Amniotic stem cell (primary cell): ENCODE measurements around the gene ELP1.

ENCODE experiments used
- DNase-seq: peaks from one replicate; lab custom pipeline; 2025; lab: John Stamatoyannopoulos, UW

The ELP1 gene

GRCh38 chr9:108883085-108883484 is 50.8 kb downstream of the ELP1 start:
- no peak for DNase-seq

DNA sequence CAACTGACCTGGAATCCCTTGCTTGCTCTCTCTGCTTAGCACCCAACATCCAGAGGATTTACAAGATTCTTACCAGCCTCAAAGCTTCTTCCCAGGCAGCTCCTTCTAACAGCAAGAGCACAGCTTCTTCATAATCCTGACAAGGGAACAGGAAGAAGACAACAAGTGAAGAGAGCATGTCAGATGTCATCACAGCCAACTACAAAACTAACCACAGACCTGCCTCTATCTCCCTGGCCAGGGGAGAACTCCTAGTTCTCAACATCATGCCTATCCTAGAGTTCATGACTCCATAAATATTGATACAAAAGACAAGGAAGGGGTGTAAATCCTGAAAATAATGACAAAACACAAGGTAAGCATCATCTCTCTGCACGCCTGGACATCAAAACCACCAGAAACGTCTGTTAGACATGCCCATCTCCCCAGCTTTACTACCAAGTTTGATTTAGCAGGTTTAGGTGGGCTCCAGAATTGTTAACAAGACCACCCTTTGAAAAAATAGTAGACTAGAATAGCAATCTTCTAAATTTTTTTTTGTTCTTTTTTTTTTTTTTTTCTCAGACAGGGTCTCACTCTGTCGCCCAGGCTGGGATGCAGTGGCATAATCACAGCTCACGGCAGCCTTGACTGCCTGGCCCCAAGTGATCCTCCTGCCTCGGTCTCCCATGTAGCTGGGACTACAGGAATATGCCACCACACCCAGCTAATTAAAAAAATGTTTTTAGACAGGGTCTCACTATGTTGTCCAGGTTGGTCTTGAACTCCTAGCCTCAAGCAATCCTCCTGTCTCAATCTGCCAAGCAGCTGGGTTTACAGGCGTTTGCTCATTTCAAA is 51.7 kb downstream of the ELP1 start:
- no peak for DNase-seq

DNA sequence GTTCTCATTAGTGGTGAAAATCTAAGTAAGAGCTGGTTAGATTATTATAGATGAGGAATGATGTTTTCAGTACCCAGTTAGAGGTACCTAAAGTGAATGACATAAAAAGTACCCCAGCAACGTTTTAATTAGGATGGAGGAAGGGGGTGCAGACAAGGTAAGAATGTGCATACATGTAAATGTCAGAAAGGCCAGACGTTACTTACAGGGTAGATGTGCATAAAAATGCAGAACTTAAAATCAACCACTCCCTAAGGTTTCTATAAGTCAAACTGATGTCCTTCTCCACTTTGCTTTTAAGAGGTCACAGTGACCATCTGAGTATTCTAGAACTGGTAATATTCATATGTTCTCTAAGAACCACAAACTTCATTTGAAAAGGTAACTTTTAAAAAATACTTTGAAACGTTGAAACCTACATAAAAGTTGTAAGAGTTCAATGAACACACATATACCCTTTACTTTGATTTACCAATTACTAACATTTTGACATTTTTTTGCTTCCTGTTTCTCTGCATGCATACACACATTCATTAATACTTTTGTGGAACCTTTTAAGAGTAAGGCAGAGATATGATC is 53.1 kb downstream of the ELP1 start:
- DNase-seq, result no peak

- no peak for DNase-seq
These were observed 56.4 kb downstream of the ELP1 start for GRCh38 chr9:108877524-108877923.

DNA sequence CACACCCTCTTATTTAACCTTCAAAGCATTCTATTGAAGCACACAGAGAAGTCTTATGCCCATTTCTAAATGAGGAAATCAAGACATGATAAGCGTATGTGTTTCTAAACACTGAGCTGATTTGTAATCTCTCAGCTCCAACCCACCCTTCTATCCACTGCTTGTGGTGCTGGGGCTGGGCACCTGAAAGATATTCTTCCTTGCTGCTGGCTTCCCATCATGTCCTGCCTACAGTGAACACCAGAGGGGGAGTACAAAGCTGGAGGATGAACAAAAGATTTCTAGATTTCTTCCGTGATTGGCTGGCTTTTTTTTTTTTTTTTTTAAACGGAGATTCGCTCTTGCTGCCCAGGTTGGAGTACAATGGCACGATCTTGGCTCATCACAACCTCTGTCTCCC is 57.5 kb downstream of the ELP1 start:
- no peak for DNase-seq

GRCh38 chr9:108874058-108874788 is 59.7 kb downstream of the ELP1 start:
- DNase-seq, result no peak

DNA sequence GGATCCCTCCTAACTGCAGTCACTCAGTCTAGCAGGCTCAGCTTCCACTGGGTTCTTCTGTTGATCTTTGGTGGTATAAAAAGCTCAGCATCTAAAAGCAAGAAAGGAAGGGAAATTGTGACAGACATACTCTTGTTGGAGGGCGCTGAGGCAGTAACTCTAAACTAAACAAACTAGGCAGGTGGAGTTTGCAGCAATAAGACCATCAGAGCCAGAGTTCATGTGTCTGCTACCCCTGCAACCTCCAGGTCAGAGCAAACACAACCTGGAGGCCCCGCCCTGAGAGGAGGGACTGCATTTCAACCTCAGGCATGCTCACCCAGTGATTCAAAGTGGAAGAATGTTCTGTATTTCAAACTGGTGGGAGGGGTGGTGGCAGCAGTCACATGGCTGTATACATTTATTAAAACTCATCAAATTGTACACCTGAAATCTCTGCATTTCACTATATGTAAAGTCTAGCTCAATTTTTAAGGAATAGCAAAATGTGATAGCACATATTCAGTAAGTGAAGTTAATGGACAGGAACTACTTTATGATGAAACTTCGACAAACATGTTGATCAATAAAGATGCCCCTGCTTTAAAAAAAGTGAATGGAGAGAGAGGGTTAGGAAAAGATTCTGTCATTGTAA is 64.7 kb downstream of the ELP1 start:
- DNase-seq, result no peak

DNA sequence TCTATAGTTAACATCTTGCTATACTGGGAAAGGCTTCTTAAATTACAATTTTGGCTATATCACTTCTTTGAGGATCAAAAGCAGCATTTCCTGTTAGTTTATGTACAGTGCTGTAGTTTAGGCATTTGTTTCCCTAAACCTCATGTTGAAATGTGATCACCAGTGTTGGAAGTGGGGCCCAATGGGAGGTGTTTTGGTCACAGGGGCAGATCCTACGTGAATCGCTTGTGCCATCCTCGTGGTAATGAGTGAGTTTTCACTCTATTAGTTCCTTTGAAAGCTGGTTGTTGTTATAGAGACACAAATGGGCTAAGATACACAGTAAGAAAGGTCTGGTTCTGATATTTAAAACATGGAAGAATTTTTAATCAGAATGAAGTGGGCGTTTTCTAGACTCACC is 66.1 kb downstream of the ELP1 start:
- DNase-seq, result no peak

DNA sequence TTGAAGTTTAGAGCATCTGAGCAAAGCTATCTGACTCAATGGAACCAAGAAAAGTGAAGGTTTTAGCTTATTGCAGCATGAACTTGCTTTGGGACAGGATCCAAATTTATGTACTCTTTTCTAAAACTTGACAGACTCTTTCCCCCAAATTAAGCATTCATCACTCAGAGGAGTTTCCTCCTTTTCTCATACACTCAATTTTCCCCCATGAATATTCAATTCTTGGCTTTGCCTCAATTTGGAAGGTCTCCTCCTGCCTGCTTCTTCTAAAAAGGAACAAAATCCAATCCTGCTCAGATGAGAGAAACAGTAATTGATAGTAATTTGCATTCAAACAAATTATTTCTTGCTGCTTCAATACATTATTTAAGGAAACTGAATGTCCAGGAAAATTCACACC is 66.8 kb downstream of the ELP1 start:
- DNase-seq, result no peak

DNA sequence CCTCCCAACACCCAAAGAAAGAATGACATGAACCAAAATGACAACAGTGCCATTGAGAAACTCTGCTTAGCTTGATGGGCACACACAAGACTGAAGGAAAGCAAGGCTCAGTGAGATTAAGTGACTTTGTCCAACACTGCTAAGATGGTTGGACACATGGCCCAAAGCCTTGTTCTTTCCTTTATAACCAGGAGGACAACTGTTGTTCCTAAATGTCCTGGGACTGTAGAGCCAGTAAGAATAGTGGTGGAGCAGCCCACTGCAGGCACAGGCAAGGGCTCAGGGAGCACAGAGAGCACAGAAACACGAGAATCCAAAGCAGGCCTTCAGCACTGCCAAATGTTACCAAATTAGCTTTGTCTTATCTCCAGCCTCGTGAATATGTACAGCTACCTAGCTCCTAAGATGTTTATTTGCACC is 67.9 kb downstream of the ELP1 start:
- DNase-seq, result no peak

GRCh38 chr9:108865037-108865436 is 68.9 kb downstream of the ELP1 start:
- DNase-seq, result no peak

DNA sequence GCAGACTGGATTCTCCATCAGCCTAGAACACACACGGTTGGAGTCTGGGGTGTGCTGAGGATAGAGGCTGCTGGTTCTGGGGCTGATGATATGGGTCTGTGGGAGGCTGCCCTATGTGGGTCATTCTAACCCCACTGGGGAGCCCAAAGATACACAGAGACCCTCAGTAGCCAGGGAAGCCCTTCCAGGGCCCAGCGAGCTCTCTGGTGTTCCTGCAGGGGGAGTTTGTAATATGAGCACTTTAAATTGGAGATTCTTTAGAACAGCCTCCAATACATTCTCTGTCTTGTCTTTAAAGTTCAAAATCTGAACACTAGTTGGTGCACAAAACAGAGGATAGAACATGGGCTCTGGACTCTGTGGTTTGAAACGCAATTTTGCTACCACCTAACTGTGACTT is 69.5 kb downstream of the ELP1 start:
- no peak for DNase-seq

GRCh38 chr9:108863891-108864290 is 70.0 kb downstream of the ELP1 start:
- DNase-seq, result no peak

- DNase-seq, result no peak
These were observed 71.9 kb downstream of the ELP1 start, which contains the start of gene ACTL7A for GRCh38 chr9:108861997-108862396. TSS of gene ACTL7A (plus strand) at chr9:108862266. CDS start at chr9:108862323, 57 bp downstream.

GRCh38 chr9:108861464-108861863 is 72.5 kb downstream of the ELP1 start:
- no peak for DNase-seq

DNA sequence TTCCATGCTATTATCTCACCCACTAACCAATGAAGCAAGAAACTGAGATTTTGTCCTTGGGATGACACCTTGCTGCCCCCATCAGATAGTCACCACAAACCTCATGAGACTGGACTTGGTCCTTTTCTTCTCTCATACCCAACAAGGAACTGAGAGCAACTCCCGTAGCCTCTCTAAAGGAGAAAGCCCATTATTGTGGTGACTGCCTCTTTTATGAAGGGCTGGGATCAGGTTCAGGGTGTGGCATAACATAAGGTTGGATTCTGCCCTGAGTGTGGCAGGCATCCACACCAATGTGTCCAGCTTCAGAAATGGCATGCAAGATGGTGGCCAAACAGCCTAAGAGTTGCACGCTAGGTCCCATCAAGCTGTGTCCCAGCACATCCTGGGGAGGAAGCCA is 73.2 kb downstream of the ELP1 start:
- DNase-seq, result no peak

- no peak for DNase-seq
These were observed 73.6 kb downstream of the ELP1 start for GRCh38 chr9:108860354-108860753.

- DNase-seq, result no peak
These were observed 74.3 kb downstream of the ELP1 start for GRCh38 chr9:108859459-108860114.

- DNase-seq, result no peak
These were observed 76.4 kb downstream of the ELP1 start for GRCh38 chr9:108857572-108857971.

- no peak for DNase-seq
These were observed 78.0 kb downstream of the ELP1 start, which contains the start of gene ACTL7B for GRCh38 chr9:108855888-108856287. TSS of gene ACTL7B (minus strand) at chr9:108855986. CDS start at chr9:108855930, 56 bp downstream.

GRCh38 chr9:108855529-108855886 is 78.4 kb downstream of the ELP1 start:
- DNase-seq, result no peak
